Nephron progenitor cell (in vitro differentiated cells): Measurements from ENCODE around the gene OR51B6.
"Not testable (repeated sequence)": the region's sequence is repeated elsewhere in the genome, so short reads cannot be mapped to it uniquely, and the experiment has no call there.

Experiments
- DNase-seq: peaks from one replicate; pipeline ENCODE4 v3.0.0; 2021
- H3K27ac Mint-ChIP-seq: 2 replicates; pipeline ENCODE4 v1.8.0; 2021; ENCODE audit warnings: mild to moderate bottlenecking, moderate library complexity, mixed read lengths
- H3K27me3 Mint-ChIP-seq: 2 replicates; pipeline ENCODE4 v1.8.0; 2021; ENCODE audit warnings: mild to moderate bottlenecking, low read depth, mixed read lengths; ENCODE audit not compliant: poor library complexity
- H3K36me3 Mint-ChIP-seq: 2 replicates; pipeline ENCODE4 v1.8.0; 2021; ENCODE audit warnings: low read depth, mixed read lengths
- H3K4me1 Mint-ChIP-seq: 2 replicates; pipeline ENCODE4 v1.8.0; 2021; ENCODE audit warnings: mixed read lengths
- H3K4me3 Mint-ChIP-seq: 2 replicates; pipeline ENCODE4 v1.8.0; 2021; ENCODE audit warnings: mild to moderate bottlenecking, moderate library complexity, mixed read lengths
- H3K9me3 Mint-ChIP-seq: 2 replicates; pipeline ENCODE4 v1.8.0; 2021; ENCODE audit warnings: mild to moderate bottlenecking, moderate library complexity, mixed read lengths
- CTCF ChIP-seq: fragments of 200-600 bp; sonication (generic); IDR thresholded peaks from 2 replicates; pipeline ENCODE4 v1.5.0; 2021; ENCODE audit warnings: antibody characterized with exemption

The OR51B6 gene

GRCh38 chr11:5310423-5310822 lies 40.9 kb upstream of the OR51B6 start:
- no peak for DNase-seq
- Mint-ChIP-seq H3K27ac (no peak overlapping the region), H3K4me3 (no peak overlapping the region), H3K36me3 (no peaks in the 10 kb centered on the region), H3K4me1 (no peaks in the 10 kb centered on the region), H3K27me3 (no peaks in the 10 kb centered on the region), H3K9me3 (no peaks in the 10 kb centered on the region)
- no peak for TF ChIP-seq CTCF

DNA sequence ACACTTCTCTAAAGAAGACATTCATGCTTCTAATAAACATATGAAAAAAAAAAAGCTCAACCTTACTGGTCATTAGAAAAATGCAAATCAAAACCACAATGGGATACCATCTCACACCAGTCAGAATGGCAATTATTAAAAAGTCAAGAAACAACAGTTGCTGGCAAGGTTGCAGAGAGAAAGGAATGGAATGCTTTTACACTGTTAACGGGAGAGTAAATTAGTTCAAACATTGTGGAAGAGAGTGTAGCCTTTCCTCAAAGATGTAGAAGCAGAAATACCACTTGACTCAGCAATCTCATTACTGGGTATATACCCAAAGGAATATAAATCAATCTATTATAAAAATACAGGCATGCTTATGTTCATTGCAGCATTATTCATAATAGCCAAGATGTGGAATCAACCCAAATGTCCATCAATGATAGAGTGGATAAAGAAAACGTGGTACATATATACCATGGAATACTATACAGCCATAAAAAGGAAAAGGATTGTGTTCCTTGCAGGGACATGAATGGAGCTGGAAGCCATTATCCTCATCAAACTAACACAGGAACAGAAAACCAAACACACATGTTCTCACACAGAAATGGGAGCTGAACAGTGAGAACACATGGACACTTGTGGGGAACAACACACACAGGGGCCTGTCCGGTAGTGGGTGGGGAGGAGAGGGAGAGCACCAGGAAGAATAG lies 37.8 kb upstream of the OR51B6 start:
- not testable (repeated sequence) for H3K9me3 Mint-ChIP-seq, H3K4me1 Mint-ChIP-seq, H3K27me3 Mint-ChIP-seq

DNA sequence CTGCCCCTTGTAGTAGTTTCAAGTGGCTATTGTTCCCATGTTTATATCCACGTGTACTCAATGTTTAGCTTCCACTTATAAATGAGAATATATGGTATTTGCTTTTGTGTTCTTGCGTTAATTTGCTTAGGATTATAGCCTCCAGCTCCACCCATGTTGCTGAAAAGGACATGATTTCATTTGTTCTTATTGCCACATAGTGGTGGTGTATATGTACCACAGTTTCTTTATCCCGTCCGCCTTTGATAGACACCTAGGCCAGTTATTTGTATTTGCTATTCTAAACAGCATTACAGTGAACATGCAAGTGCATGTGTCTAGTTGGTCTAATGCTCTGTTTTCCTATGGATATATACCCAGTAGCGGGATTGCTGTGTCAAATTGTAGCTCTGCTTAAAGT lies 34.0 kb upstream of the OR51B6 start:
- DNase-seq: no peak
- H3K9me3 Mint-ChIP-seq: no peaks in the 10 kb centered on the region
- H3K36me3 Mint-ChIP-seq: no peaks in the 10 kb centered on the region
- no peak for TF ChIP-seq CTCF
- no peak overlapping the region for H3K4me3 Mint-ChIP-seq
- H3K27ac Mint-ChIP-seq: no peak overlapping the region
- H3K4me1 Mint-ChIP-seq: no peaks in the 10 kb centered on the region
- peaks cover 7% of the 10 kb centered on the region for H3K27me3 Mint-ChIP-seq

More for the DNA sequence above, 37.8 kb upstream of the OR51B6 start:
- not testable (repeated sequence) for H3K27ac Mint-ChIP-seq, DNase-seq, H3K4me3 Mint-ChIP-seq, H3K36me3 Mint-ChIP-seq

DNA sequence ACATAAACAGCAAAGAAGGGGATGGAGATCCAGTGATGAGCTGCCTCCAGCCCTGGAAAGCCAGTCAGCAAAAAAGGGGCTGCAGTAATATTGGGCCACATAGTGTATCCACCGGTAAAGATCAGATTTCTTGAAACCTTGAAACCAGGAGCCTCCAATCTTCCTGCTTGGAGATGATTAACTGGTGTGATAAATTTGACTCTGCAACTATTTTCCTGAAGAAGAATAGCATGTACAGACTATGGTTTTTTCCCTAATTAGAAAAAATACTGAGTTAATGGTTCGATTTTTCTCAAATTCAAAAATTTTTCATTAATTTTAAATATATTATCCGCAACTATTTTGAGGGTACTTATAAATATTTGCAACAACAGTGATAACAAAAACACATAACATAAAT lies 27.1 kb upstream of the OR51B6 start, which contains the start of gene OR51B2:
Gene OR51B2, minus strand, starts transcription at position 101 of the 400 bp plus-strand sequence. Its CDS starts 0 bp downstream, at position 101.
- H3K9me3 Mint-ChIP-seq: no peaks in the 10 kb centered on the region
- H3K4me1 Mint-ChIP-seq: no peaks in the 10 kb centered on the region
- no peaks in the 10 kb centered on the region for H3K36me3 Mint-ChIP-seq
- no peak within 1 kb of the TSS for H3K27ac Mint-ChIP-seq
- TF ChIP-seq CTCF: no peak
- DNase-seq: no peak
- H3K27me3 Mint-ChIP-seq: peaks cover 4% of the 10 kb centered on the region
- H3K4me3 Mint-ChIP-seq: no peak within 1 kb of the TSS

GRCh38 chr11:5335170-5335569 lies 16.1 kb upstream of the OR51B6 start:
- Mint-ChIP-seq H3K36me3 (no peaks in the 10 kb centered on the region), H3K27ac (no peak overlapping the region), H3K4me3 (no peak overlapping the region), H3K27me3 (peaks cover 11% of the 10 kb centered on the region), H3K4me1 (no peaks in the 10 kb centered on the region), H3K9me3 (no peaks in the 10 kb centered on the region)
- TF ChIP-seq CTCF: no peak
- DNase-seq: no peak

GRCh38 chr11:5336331-5336730 lies 15.0 kb upstream of the OR51B6 start:
- Mint-ChIP-seq H3K36me3 (no peaks in the 10 kb centered on the region), H3K4me3 (no peak overlapping the region), H3K4me1 (no peaks in the 10 kb centered on the region), H3K27me3 (peaks cover 11% of the 10 kb centered on the region), H3K27ac (no peak overlapping the region), H3K9me3 (no peaks in the 10 kb centered on the region)
- no peak for TF ChIP-seq CTCF
- DNase-seq: no peak

GRCh38 chr11:5337253-5337652 lies 14.1 kb upstream of the OR51B6 start:
- not testable (repeated sequence) for H3K4me1 Mint-ChIP-seq, H3K27ac Mint-ChIP-seq, H3K9me3 Mint-ChIP-seq, H3K4me3 Mint-ChIP-seq, H3K36me3 Mint-ChIP-seq, DNase-seq
- peaks cover 11% of the 10 kb centered on the region for H3K27me3 Mint-ChIP-seq
